H1 (cell line): ENCODE results near the gene KDM1A. TPM values are rescaled to one million over a fixed set of nuclear protein-coding genes. Genes with fewer than 3 reads are reported as not detected.

Source experiments
- CTCF ChIA-PET: fragments of 300-600 bp; sonication (Branson Sonifier 250); formaldehyde crosslinking; loops from one replicate; lab custom pipeline; 2021; ENCODE audit not compliant: partially characterized antibody; lab: Charles Lee
- POLR2A ChIA-PET: fragments of 300-600 bp; sonication (Branson Sonifier 250); formaldehyde crosslinking; loops from one replicate; lab custom pipeline; 2021; ENCODE audit warnings: inconsistent platforms; ENCODE audit not compliant: partially characterized antibody; lab: Charles Lee
- DNase-seq, 2 experiments: peaks; one replicate each; pipeline versions ENCODE4 v3.0.0 to v3.0.0-alpha.2; 2010 to 2022; ENCODE audit warnings: low spot score in 2 of 2, low read depth in 1 of 2, mixed read lengths in 1 of 2
- FAIRE-seq: peaks from 2 replicates; lab custom pipeline; 2011; peaks lifted over from hg19 to GRCh38; lab: Jason Lieb, UNC
- H2AFZ ChIP-seq: 2 replicates; pipeline ENCODE4 v1.8.1; 2012; ENCODE audit warnings: low read length, inconsistent platforms
- H2AK5ac ChIP-seq: 2 replicates; pipeline ENCODE4 v1.6.1; 2013; ENCODE audit warnings: low read depth, low read length
- H2BK120ac ChIP-seq: replicated peaks from 2 replicates; pipeline ENCODE3; 2013; ENCODE audit warnings: low read depth, low read length, inconsistent platforms
- H2BK12ac ChIP-seq: 2 replicates; pipeline ENCODE4 v1.6.1; 2013; ENCODE audit warnings: low read depth, low read length
- H2BK15ac ChIP-seq: 2 replicates; pipeline ENCODE4 v1.6.1; 2013; ENCODE audit warnings: low read length
- H2BK20ac ChIP-seq: 2 replicates; pipeline ENCODE4 v1.6.1; 2013; ENCODE audit warnings: low read length
- H2BK5ac ChIP-seq: 2 replicates; pipeline ENCODE4 v1.6.1; 2013; ENCODE audit warnings: low read depth, low read length
- H3K14ac ChIP-seq: 2 replicates; pipeline ENCODE4 v1.6.1; 2013; ENCODE audit warnings: inconsistent platforms; ENCODE audit not compliant: insufficient read length
- H3K18ac ChIP-seq: 2 replicates; pipeline ENCODE4 v1.6.1; 2013; ENCODE audit warnings: low read length; ENCODE audit errors: extremely low read depth
- H3K23ac ChIP-seq: 2 replicates; pipeline ENCODE4 v1.6.1; 2013; ENCODE audit warnings: inconsistent platforms; ENCODE audit not compliant: insufficient read length
- H3K23me2 ChIP-seq: 2 replicates; pipeline ENCODE4 v1.6.1; 2013; ENCODE audit warnings: low read depth, low read length
- H3K27ac ChIP-seq: 2 replicates; pipeline ENCODE4 v1.6.1; 2011; ENCODE audit warnings: low read depth, low read length, inconsistent platforms
- H3K27me3 ChIP-seq, 4 experiments: replicated peaks in 1 of 4; 1 replicate in 1 of 4; 2 replicates in 3 of 4; pipeline versions ENCODE4 v1.6.1 to v1.8.1; 2011 to 2013; ENCODE audit warnings: low read length in 3 of 4, mild to moderate bottlenecking in 3 of 4, inconsistent platforms in 2 of 4, mixed read lengths in 2 of 4, moderate library complexity in 1 of 4; ENCODE audit not compliant: control insufficient read depth in 3 of 4, insufficient read depth in 3 of 4; ENCODE audit errors: extremely low read depth in 1 of 4
- H3K36me3 ChIP-seq, 4 experiments: 2 replicates each; pipeline versions ENCODE4 v1.6.1 to v1.8.1; 2011 to 2013; ENCODE audit warnings: mild to moderate bottlenecking in 4 of 4, low read length in 3 of 4, moderate library complexity in 2 of 4, control low read depth in 1 of 4, inconsistent platforms in 1 of 4; ENCODE audit not compliant: insufficient read depth in 4 of 4, control insufficient read depth in 2 of 4
- H3K4ac ChIP-seq: replicated peaks from 2 replicates; pipeline ENCODE3; 2013; ENCODE audit warnings: low read length, low read depth, mixed read lengths, inconsistent platforms; ENCODE audit not compliant: insufficient read length
- H3K4me1 ChIP-seq, 4 experiments: replicated peaks in 1 of 4; 1 replicate in 1 of 4; 2 replicates in 3 of 4; pipeline versions ENCODE4 v1.6.1 to v1.8.1; 2011 to 2013; ENCODE audit warnings: low read length in 3 of 4, inconsistent platforms in 2 of 4, mixed read lengths in 1 of 4; ENCODE audit not compliant: insufficient read depth in 4 of 4, control insufficient read depth in 3 of 4
- H3K4me2 ChIP-seq, 2 experiments: 2 replicates each; pipeline versions ENCODE4 v1.6.1 to v1.8.1; 2011 to 2013; ENCODE audit warnings: low read depth in 2 of 2, low read length in 2 of 2, control low read depth in 1 of 2, inconsistent platforms in 1 of 2, mild to moderate bottlenecking in 1 of 2; ENCODE audit not compliant: insufficient read depth in 1 of 2
- H3K4me3 ChIP-seq, 4 experiments: fragments of 200-600, 300-600 bp in 1 of 4; sonication (generic), shearing (Covaris generic), sonication (Bioruptor Twin) in 1 of 4; 2 replicates each; pipeline versions ENCODE4 v1.5.1 to v1.8.1; 2011 to 2016; ENCODE audit warnings: low read length in 4 of 4, low read depth in 3 of 4, control low read depth in 2 of 4, inconsistent platforms in 2 of 4, mild to moderate bottlenecking in 2 of 4, mixed read lengths in 1 of 4, moderate library complexity in 1 of 4; ENCODE audit not compliant: insufficient read depth in 2 of 4; ENCODE audit errors: extremely low read depth in 1 of 4
- H3K56ac ChIP-seq: replicated peaks from 2 replicates; pipeline ENCODE3; 2013; ENCODE audit warnings: low read depth, mild to moderate bottlenecking, mixed read lengths, low read length, inconsistent platforms; ENCODE audit not compliant: insufficient read length
- H3K79me1 ChIP-seq: 2 replicates; pipeline ENCODE4 v1.6.1; 2013; ENCODE audit warnings: low read depth, low read length, control low read depth
- H3K79me2 ChIP-seq, 2 experiments: 2 replicates each; pipeline versions ENCODE4 v1.6.1 to v1.8.1; 2012 to 2013; ENCODE audit warnings: low read length in 2 of 2, mild to moderate bottlenecking in 2 of 2, inconsistent platforms in 1 of 2; ENCODE audit not compliant: insufficient read depth in 2 of 2, control insufficient read depth in 1 of 2
- H3K9ac ChIP-seq, 4 experiments: replicated peaks in 1 of 4; 1 replicate in 1 of 4; 2 replicates in 3 of 4; pipeline versions ENCODE4 v1.6.1 to v1.8.1; 2011 to 2013; ENCODE audit warnings: low read depth in 3 of 4, low read length in 3 of 4, control low read depth in 2 of 4, mild to moderate bottlenecking in 2 of 4, moderate library complexity in 2 of 4, inconsistent platforms in 1 of 4; ENCODE audit errors: extremely low read depth in 1 of 4
- H3K9me3 ChIP-seq, 2 experiments: 2 replicates each; pipeline versions ENCODE4 v1.6.1 to v1.8.1; 2012 to 2013; ENCODE audit warnings: mild to moderate bottlenecking in 2 of 2, moderate library complexity in 2 of 2, control low read depth in 1 of 2, inconsistent platforms in 1 of 2, low read depth in 1 of 2, low read length in 1 of 2, mixed read lengths in 1 of 2; ENCODE audit not compliant: insufficient read depth in 2 of 2
- H4K20me1 ChIP-seq, 2 experiments: replicated peaks in 1 of 2; 2 replicates each; pipeline versions ENCODE3 to v1.8.1; 2011 to 2013; ENCODE audit warnings: inconsistent platforms in 2 of 2, low read length in 2 of 2, mild to moderate bottlenecking in 1 of 2; ENCODE audit not compliant: insufficient read depth in 2 of 2, control insufficient read depth in 1 of 2
- H4K5ac ChIP-seq: 2 replicates; pipeline ENCODE4 v1.6.1; 2013; ENCODE audit warnings: low read length, low read depth, mixed read lengths, inconsistent platforms; ENCODE audit not compliant: insufficient read length
- H4K8ac ChIP-seq: 2 replicates; pipeline ENCODE4 v1.8.0; 2013; ENCODE audit warnings: mild to moderate bottlenecking, moderate library complexity, low read length, inconsistent platforms; ENCODE audit not compliant: insufficient read depth; ENCODE audit errors: extremely low read depth
- H4K91ac ChIP-seq: replicated peaks from 2 replicates; pipeline ENCODE3; 2013; ENCODE audit warnings: low read length, mixed read lengths, inconsistent platforms; ENCODE audit not compliant: insufficient read length
- CTBP2 ChIP-seq: IDR thresholded peaks from 2 replicates; pipeline ENCODE4 v1.7.0; 2011; ENCODE audit warnings: borderline replicate concordance, mild to moderate bottlenecking, moderate library complexity, mixed read lengths, low read length; ENCODE audit not compliant: insufficient read depth, insufficient read length
- E2F6 ChIP-seq: IDR thresholded peaks from 2 replicates; pipeline ENCODE4 v1.6.1; 2012; ENCODE audit warnings: inconsistent platforms
- JUN ChIP-seq: IDR thresholded peaks from 2 replicates; pipeline ENCODE4 v1.6.1; 2011; ENCODE audit warnings: low read depth, mild to moderate bottlenecking, improper control_type of control experiment, low read length
- PHF8 ChIP-seq: fragments of 200-600 bp; sonication (generic); conservative IDR thresholded peaks from 2 replicates; pipeline ENCODE4 v1.7.1; 2012; ENCODE audit warnings: low read depth, mild to moderate bottlenecking, inconsistent platforms, low read length, moderate library complexity
- POLR2A ChIP-seq, 2 experiments: IDR thresholded peaks; 1 replicate in 1 of 2; 2 replicates in 1 of 2; pipeline ENCODE4 v1.6.1; 2011; ENCODE audit warnings: low read depth in 2 of 2, low read length in 2 of 2, mild to moderate bottlenecking in 2 of 2; ENCODE audit errors: control extremely low read depth in 1 of 2
- POU5F1 ChIP-seq: IDR thresholded peaks from 2 replicates; pipeline ENCODE4 v1.6.1; 2011; ENCODE audit warnings: low read depth, mild to moderate bottlenecking, low read length, moderate library complexity
- RFX5 ChIP-seq: IDR thresholded peaks from 2 replicates; pipeline ENCODE4 v1.6.1; 2011; ENCODE audit warnings: low read depth, low read length, improper control_type of control experiment, borderline replicate concordance
- SP1 ChIP-seq: IDR thresholded peaks from 2 replicates; pipeline ENCODE4 v1.6.1; 2011; ENCODE audit warnings: low read depth, low read length
- WGBS, 2 experiments: shearing (Covaris generic) in 1 of 2; methylation state at CpG; one replicate each; pipeline versions ENCODE4 v1.1.6 to v1.1.7; 2013 to 2015; ENCODE audit warnings: low lambda C conversion rate in 2 of 2, mixed read lengths in 2 of 2, inconsistent platforms in 1 of 2, low coverage in 1 of 2, missing lambda C conversion rate in 1 of 2; ENCODE audit not compliant: insufficient replicate concordance in 2 of 2, insufficient coverage in 1 of 2, insufficient read length in 1 of 2; ENCODE audit errors: extremely low coverage in 1 of 2, missing lambda C conversion rate in 1 of 2; 5-methylcytosine and 5-hydroxymethylcytosine counted together
- polyA plus RNA-seq, 7 experiments: library from polyadenylated mRNA; depleted of rRNA in 3 of 7; stranded (reverse) in 5 of 7; unstranded in 2 of 7; fragments of >200 nt in 5 of 7; fragments of 200-250 nt in 2 of 7; gene quantifications; 1 replicate in 5 of 7; 2 replicates in 1 of 7; 4 replicates in 1 of 7; pipeline versions ENCODE4 v1.2.1 to v1.2.3, GENCODE V29; 2011 to 2013; ENCODE audit warnings: missing spikeins in 2 of 7, mixed read lengths in 2 of 7
- total RNA-seq: library from RNA; stranded (reverse); fragmentation: NEBNext Ultra II Directional; extraction: Animal tissue kit (Norgen Biotek cat#: 25700); gene quantifications from 2 replicates; pipeline ENCODE4 v1.2.1, GENCODE V29; 2021

KDM1A gene
- total and polyA plus RNA-seq, 2 of the 8 experiments (the other 6 are each of a cell fraction or from before 2014, with no cell fraction given), result 216 to 275 TPM

GRCh38 chr1:23051290-23051909 lies 32.1 kb downstream of the KDM1A start:
- Histone ChIP-seq H3K18ac (no peak overlapping the region), H2BK5ac (no peak overlapping the region), H3K23ac (no peak overlapping the region), H3K27me3 (no peaks in the 10 kb centered on the region), H4K20me1 (peaks cover 6% of the 10 kb centered on the region in 2 experiments), H3K4me1 (no peaks in the 10 kb centered on the region; a peak in 2 of 7 replicates), H4K5ac (no peak overlapping the region), H2BK120ac (no peak overlapping the region), H2AFZ (no peak overlapping the region), H4K91ac (no peak overlapping the region), H3K4ac (no peak overlapping the region), H3K4me3 (no peak overlapping the region), H3K79me1 (peaks cover 3% of the 10 kb centered on the region; the same call in 1 of the 2 replicates), H3K14ac (no peak overlapping the region), H3K4me2 (no peak overlapping the region), H4K8ac (no peak overlapping the region), H3K9ac (no peak overlapping the region), H3K79me2 (peaks cover 0 to 69% of the 10 kb centered on the region in 2 experiments; a peak in 3 of 4 replicates), H3K23me2 (no peaks in the 10 kb centered on the region), H2BK20ac (no peak overlapping the region), H3K9me3 (no peaks in the 10 kb centered on the region), H3K56ac (no peak overlapping the region), H3K27ac (no peak overlapping the region), H2AK5ac (no peak overlapping the region), H2BK15ac (no peak overlapping the region), H2BK12ac (no peak overlapping the region), H3K36me3 (peaks cover 13 to 59% (median 28%) of the 10 kb centered on the region in 4 experiments)
- TF ChIP-seq POLR2A (IDR thresholded peaks at IDR 0.05; ENCODE audit: control extremely low read depth in 1 of 2, low read depth in 2 of 2, low read length in 2 of 2) (no peak), E2F6 (no peak), JUN (no peak), PHF8 (no peak), SP1 (no peak), CTBP2 (no peak), RFX5 (no peak), POU5F1 (no peak)
- ChIA-PET CTCF (no interaction called here), POLR2A (no interaction called here)
- DNase-seq (no peak), FAIRE-seq (no peak)
- 73% methylated on average over 4 of the region's 4 CpGs; no CpG with 5 or more reads in 1 of the 2 experiments for WGBS, 2 experiments
